ENCODE results near the gene MRPS22.

- TF ChIP-seq POLR2AphosphoS5 (IDR thresholded peaks at IDR 0.05; ENCODE audit: borderline replicate concordance, low read depth, low read length) = no peak
- no peak for TF ChIP-seq EZH2 (IDR thresholded peaks at IDR 0.05)
Observed at GRCh38 chr3:139297588-139298311, 46.1 kb upstream of the MRPS22 start.
